HCT116 (cell line): Measurements from ENCODE around the gene MT4.

ENCODE experiments used
- POLR2A ChIP-seq: IDR thresholded peaks from 2 replicates; pipeline ENCODE4 v1.7.0; 2011; ENCODE audit warnings: borderline replicate concordance; ENCODE audit not compliant: insufficient read depth, insufficient read length; ENCODE audit errors: extremely low read depth
- POLR2AphosphoS5 ChIP-seq: IDR thresholded peaks from 2 replicates; pipeline ENCODE4 v1.6.1; 2011; ENCODE audit warnings: mild to moderate bottlenecking, low read depth, low read length, moderate library complexity
- TF ChIP-seq, protein P1 (sequence below), 3 experiments: fragments of 200-600 bp in 1 of 3; sonication (generic) in 1 of 3; IDR thresholded peaks in 2 of 3; conservative IDR thresholded peaks in 1 of 3; 2 replicates each; pipeline ENCODE4 v1.5.1; 2012 to 2017; ENCODE audit warnings: low read depth in 2 of 3, low read length in 2 of 3, antibody characterized with exemption in 1 of 3, borderline replicate concordance in 1 of 3, control low read depth in 1 of 3, mild to moderate bottlenecking in 1 of 3, mixed read lengths in 1 of 3, mixed run types in 1 of 3, moderate library complexity in 1 of 3; ENCODE audit not compliant: insufficient read depth in 1 of 3

DNA sequence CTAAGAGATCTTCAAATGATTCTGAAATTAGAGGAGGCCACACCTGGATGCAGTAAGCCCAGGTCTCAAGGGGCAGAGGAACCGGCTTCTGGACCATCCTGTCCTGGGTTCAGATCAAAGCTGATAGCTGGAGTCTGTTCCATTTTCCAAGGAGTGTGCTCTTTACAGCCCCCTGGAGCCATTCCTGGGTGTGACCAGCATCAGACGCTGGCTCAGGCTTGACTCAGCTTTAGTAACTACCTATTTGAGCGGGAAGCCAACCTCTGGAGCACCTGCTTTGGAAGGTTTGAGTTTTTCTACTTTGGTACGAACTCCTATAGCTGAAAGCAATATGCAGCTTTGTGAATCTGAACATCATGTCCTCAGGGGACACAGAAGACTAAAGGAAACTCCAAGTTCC, 32.2 kb upstream of the MT4 start:
- TF ChIP-seq, protein P1, sequence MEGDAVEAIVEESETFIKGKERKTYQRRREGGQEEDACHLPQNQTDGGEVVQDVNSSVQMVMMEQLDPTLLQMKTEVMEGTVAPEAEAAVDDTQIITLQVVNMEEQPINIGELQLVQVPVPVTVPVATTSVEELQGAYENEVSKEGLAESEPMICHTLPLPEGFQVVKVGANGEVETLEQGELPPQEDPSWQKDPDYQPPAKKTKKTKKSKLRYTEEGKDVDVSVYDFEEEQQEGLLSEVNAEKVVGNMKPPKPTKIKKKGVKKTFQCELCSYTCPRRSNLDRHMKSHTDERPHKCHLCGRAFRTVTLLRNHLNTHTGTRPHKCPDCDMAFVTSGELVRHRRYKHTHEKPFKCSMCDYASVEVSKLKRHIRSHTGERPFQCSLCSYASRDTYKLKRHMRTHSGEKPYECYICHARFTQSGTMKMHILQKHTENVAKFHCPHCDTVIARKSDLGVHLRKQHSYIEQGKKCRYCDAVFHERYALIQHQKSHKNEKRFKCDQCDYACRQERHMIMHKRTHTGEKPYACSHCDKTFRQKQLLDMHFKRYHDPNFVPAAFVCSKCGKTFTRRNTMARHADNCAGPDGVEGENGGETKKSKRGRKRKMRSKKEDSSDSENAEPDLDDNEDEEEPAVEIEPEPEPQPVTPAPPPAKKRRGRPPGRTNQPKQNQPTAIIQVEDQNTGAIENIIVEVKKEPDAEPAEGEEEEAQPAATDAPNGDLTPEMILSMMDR (IDR thresholded peaks at IDR 0.05 in 2 of 3, conservative IDR thresholded peaks at IDR 0.05 in 1 of 3; ENCODE audit: borderline replicate concordance in 1 of 3, insufficient read depth in 1 of 3, low read depth in 2 of 3, low read length in 2 of 3), result peak; percentile 11 to 53 (median 50); a peak in 4 of 6 replicates
- no peak for TF ChIP-seq POLR2AphosphoS5
- TF ChIP-seq POLR2A, result no peak
